HEK293T (cell line): Measurements from ENCODE around the gene TRIM63.

Experiments
- ARNT ChIP-seq: fragments of 450-650 bp; IDR thresholded peaks from 2 replicates; pipeline ENCODE4 v1.6.1; 2017; ENCODE audit warnings: mild to moderate bottlenecking
- BHLHE40 ChIP-seq: fragments of 450-650 bp; IDR thresholded peaks from 2 replicates; pipeline ENCODE4 v1.6.1; 2016; ENCODE audit warnings: mild to moderate bottlenecking, moderate library complexity, borderline replicate concordance
- CTBP1 ChIP-seq: fragments of 450-650 bp; IDR thresholded peaks from 2 replicates; pipeline ENCODE4 v1.6.1; 2016; ENCODE audit warnings: borderline replicate concordance
- ELF4 ChIP-seq: fragments of 450-650 bp; IDR thresholded peaks from 2 replicates; pipeline ENCODE4 v1.6.1; 2017; ENCODE audit warnings: antibody characterized with exemption
- FOXA1 ChIP-seq: fragments of 450-650 bp; IDR thresholded peaks from 2 replicates; pipeline ENCODE4 v1.6.1; 2016; ENCODE audit warnings: mild to moderate bottlenecking
- FOXK2 ChIP-seq: fragments of 450-650 bp; IDR thresholded peaks from 2 replicates; pipeline ENCODE4 v1.6.1; 2016; ENCODE audit warnings: mild to moderate bottlenecking
- HDGF ChIP-seq: fragments of 450-650 bp; IDR thresholded peaks from 2 replicates; pipeline ENCODE4 v1.6.1; 2017; ENCODE audit warnings: antibody characterized with exemption, borderline replicate concordance
- L3MBTL2 ChIP-seq: fragments of 450-650 bp; conservative IDR thresholded peaks from 2 replicates; pipeline ENCODE4 v1.6.1; 2016; ENCODE audit warnings: mild to moderate bottlenecking
- LEF1 ChIP-seq: fragments of 450-650 bp; IDR thresholded peaks from 2 replicates; pipeline ENCODE4 v1.6.1; 2017; ENCODE audit warnings: mild to moderate bottlenecking, borderline replicate concordance
- NFRKB ChIP-seq: fragments of 450-650 bp; IDR thresholded peaks from 2 replicates; pipeline ENCODE4 v1.6.1; 2016; ENCODE audit warnings: mild to moderate bottlenecking, moderate library complexity
- PKNOX1 ChIP-seq: fragments of 450-650 bp; IDR thresholded peaks from 2 replicates; pipeline ENCODE4 v1.6.1; 2016
- SP1 ChIP-seq: fragments of 450-650 bp; IDR thresholded peaks from 2 replicates; pipeline ENCODE4 v1.6.1; 2017
- SUZ12 ChIP-seq: fragments of 450-650 bp; IDR thresholded peaks from 2 replicates; pipeline ENCODE4 v1.6.1; 2016; ENCODE audit warnings: mild to moderate bottlenecking
- TARDBP ChIP-seq: fragments of 450-650 bp; IDR thresholded peaks from 2 replicates; pipeline ENCODE4 v1.6.1; 2016

DNA sequence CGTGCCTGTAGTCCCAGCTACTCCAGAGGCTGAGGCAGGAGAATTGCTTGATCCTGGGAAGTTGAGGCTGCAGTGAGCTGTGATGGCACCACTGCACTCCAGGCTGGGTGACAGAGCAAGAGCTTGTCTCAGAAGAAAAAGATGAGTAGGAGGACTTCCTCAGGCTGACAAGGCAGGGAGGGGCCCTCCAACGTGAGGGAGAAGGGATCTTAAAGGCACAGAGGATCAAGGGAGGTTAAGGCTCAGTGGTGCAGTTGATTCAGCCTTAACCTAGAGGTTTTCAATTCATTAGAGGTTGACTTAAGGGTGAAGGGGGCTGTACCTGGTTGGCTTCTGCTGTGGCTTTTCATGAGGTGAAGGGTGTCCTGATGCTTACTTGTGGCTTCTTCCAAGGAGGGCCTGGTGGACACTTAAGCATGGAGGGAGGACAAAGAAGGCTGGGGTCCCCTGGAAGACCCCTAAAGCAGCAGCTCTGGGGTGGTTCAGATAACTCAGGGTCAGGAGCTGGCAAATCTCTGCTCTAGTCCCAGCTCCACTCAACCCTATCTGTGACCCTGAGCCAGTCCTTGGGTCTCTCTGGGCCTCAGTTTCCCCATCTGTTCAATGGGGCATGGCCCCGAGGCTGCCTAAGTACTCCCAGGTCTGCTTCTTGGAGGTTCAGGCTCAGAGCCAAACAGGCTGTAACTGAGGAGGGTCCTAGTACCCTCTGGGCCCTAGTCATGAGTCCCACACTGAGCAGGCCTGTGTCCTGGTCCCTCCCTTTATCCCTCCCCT, 39.5 kb downstream of the TRIM63 start:
- TF ChIP-seq FOXA1 (no peak), ARNT (no peak), NFRKB (no peak), ELF4 (no peak), SUZ12 (no peak), PKNOX1 (no peak), HDGF (no peak), FOXK2 (no peak), LEF1 (no peak), TARDBP (no peak), SP1 (no peak), L3MBTL2 (no peak), CTBP1 (no peak), BHLHE40 (no peak)
